HG03439 (cell line): ENCODE data around the gene CYP3A5.
"Not testable (repeated sequence)": the region's sequence is repeated elsewhere in the genome, so short reads cannot be mapped to it uniquely, and the experiment has no call there.

Experiments
- ATAC-seq: cut with Tn5 transposase; IDR thresholded peaks from one replicate; pipeline ENCODE4 v1.9.1; 2021; ENCODE audit warnings: mild to moderate bottlenecking, moderate library complexity; ENCODE audit not compliant: unreplicated experiment

CYP3A5 gene

DNA sequence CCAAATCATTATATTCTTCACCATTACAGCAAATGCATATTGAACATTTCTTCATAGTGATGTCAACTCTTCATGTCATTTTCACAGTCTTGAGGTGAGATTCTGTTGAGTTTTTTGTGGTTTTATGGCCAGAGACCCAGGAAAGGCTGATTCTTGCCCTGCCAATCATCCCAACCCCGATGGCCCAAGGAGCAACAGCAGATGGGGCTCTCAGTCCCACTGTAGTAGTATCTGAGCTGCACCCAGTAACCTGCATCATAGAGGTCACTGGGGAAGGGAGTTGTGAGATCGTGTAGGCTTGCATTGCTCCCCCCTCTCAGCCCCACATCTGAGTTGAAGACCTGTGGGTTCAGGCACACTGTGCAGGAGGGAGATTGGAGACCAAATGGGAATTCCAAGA, 36.3 kb downstream of the CYP3A5 start:
- ATAC-seq = no peak

DNA sequence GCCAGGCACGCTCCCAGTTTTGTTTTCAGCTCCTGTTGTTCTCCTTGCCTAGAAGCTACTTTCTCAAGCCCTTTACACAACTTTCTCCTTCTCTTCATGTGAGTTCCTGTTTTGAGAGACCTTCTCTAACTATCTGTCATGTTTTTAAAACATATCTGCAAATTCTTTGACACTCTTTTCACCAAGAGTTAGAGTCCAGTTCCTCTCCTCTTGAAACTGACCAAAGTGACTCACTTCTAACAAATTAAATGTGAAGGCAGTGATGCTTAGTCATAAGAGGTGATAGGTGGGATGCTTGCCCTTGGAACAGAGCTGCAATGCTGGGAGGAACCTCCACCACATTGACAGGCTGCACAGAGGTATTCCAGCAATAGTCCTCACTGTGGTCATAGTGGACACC, 37.8 kb downstream of the CYP3A5 start:
- no peak for ATAC-seq

DNA sequence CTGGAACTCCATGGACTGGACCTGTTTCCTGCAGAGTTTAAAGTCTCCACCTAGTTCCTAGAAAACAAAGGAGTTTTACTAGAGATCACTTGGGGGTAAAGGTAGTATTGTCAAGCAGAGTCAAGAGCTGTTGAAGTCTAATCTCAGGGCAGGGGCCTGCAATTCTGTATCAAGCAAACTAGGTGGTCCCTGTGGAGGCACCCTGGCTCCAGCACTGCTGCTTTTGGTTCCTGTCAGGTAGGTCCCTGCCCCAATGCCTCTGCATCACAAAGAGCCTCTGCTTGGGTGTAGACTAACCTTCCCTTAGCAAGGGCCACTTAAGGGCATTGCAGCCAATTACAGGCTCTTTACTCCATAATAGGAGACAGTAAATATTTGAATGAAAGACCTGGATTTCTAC, 40.5 kb downstream of the CYP3A5 start:
- no peak for ATAC-seq

DNA sequence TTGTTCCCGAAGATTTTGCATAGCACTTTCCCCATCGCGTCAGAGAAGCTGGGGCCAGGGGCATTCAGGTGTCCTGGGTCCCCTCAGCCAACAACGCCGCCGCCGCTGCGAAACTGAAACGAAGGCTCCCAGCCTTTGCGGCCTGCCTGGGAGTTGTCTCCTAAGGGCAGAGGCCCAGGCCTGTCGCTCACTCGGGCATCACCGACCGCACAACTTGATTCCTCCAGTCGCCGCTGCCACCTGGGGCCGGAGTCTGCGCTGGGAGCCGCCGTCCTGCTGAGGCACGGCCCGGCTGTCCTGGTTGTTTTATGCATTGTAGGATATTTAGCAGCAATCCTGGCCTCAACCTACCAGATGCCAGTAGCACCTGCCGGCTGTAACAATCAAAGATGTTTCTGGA, 41.1 kb downstream of the CYP3A5 start:
- ATAC-seq = no peak

GRCh38 chr7:99637414-99637813, 42.4 kb downstream of the CYP3A5 start:
- ATAC-seq = not testable (repeated sequence)

- no peak for ATAC-seq
Observed at GRCh38 chr7:99631295-99632109, 48.3 kb downstream of the CYP3A5 start.

GRCh38 chr7:99629643-99630042, 50.2 kb downstream of the CYP3A5 start:
- ATAC-seq = no peak

DNA sequence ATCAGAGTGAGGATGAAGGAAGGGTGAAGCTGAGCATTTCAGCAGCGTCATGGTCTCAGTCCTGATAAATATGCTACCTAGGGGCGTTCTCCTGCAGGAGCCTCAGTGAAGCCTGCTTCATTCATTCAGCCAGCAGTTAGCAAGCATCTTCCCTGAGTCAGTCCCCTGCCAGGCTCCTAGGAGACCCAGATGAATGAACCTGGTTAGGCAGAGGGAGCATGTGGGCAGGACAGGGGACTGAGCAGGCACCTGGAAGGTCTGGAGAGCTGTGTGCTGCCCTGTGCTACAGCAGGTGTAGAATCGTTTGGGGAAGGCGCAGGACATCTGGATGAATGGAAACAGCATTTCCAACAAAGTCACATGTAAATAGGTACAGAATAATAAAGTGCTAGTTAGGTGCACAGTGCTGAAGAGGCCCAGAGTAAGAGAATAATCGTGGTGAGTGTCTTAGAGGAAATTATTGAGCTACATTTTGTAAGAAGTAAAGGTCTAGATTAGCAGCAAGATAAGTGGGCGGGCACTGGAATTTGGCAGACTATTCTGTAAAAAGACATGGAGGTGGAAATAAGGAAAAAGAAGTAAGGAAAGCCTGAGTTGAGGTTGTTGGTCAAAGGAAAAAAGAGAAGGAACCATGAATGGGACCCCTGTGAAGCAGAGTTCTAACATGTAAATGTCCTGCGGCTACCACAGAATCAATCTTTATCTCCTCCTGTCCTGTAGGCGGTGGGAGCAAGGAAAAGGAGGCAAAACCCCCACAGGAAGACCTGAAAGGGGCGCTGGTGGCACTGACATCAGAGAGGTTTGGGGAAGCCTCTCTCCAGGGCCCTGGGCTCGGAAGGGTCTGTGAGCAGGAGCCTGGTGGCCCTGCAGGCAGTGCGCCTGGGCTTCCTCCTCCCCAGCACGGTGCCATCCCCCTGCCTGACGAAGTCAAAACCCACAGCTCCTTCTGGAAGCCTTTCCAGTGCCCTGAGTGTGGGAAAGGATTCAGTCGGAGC, 51.0 kb downstream of the CYP3A5 start:
- no peak for ATAC-seq

GRCh38 chr7:99627513-99627912, 52.3 kb downstream of the CYP3A5 start:
- ATAC-seq = no peak

GRCh38 chr7:99626661-99627060, 53.1 kb downstream of the CYP3A5 start:
- no peak for ATAC-seq

- ATAC-seq = no peak
Observed at GRCh38 chr7:99625961-99626360, 53.8 kb downstream of the CYP3A5 start.

DNA sequence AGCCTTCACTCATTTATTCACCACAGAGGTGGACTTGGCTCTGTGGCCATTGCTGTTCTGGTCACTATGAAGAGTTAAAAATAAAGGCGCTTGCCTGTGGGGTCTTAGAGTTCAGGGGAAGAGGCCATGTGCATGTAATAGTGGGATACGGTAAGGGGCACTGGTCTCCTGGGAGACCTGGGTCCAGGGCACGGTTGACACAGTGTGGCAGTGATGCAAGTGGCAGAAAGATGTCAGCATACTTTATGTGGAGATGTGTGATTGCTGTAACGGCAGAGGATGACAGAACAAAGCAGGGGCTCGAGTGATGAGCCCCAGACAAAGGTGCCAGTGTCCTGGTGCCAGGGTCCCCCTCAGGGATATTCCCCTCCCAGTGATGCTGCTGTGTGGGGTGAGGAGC, 54.5 kb downstream of the CYP3A5 start:
- ATAC-seq = no peak

DNA sequence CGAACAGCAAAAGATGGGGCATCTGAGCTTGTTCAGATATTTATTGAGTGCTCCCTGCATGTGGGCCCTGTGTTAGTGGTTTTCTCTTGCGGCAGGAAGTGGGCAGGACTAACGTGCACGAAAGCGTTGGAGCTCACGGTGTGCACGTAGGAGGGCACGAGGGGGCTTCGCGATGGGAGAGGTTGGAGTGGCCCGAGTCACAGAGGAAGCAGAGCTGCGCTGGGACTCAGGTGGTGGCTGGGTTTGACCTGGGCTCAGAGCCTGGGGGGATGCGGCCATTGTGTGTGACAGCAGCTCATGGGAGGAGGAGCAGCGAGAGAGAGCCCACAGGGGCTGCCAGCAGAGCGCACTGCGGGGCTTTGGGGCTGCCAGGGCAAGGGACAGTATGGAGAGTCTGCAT, 55.3 kb downstream of the CYP3A5 start:
- no peak for ATAC-seq

DNA sequence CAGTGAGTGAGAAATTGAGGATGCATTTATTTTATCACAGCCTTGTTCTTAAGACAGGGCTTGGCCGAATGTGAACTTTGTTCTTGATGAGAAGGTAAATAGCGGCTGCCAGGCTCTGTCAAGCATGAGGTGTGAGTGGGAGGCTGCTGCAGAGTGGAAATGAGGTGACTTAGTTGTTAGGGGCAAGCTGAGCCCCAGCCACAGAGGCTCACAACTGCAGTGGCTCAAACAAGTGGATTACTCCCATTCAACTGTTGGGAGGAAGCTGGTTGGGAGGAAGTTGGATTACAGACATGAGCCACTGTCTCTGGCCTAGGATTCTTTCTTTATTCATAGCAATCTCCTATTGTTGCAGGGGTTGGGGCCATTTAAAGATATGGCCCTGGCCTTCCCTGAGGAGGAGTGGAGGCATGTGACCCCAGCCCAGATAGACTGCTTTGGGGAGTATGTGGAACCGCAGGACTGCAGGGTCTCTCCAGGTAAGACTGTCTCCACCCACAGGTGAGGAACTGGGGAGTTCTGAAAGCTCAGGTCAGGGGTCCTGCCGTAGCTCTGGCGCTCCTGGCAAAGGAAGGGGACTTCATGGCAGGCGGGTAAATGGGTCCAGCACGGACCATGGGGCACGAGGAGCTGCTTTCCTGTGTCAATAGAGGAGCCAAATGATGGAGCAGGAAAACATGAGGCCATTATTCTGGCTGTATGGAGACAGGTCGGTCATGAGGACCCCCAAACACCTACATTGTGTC, 55.9 kb downstream of the CYP3A5 start:
- ATAC-seq = no peak

DNA sequence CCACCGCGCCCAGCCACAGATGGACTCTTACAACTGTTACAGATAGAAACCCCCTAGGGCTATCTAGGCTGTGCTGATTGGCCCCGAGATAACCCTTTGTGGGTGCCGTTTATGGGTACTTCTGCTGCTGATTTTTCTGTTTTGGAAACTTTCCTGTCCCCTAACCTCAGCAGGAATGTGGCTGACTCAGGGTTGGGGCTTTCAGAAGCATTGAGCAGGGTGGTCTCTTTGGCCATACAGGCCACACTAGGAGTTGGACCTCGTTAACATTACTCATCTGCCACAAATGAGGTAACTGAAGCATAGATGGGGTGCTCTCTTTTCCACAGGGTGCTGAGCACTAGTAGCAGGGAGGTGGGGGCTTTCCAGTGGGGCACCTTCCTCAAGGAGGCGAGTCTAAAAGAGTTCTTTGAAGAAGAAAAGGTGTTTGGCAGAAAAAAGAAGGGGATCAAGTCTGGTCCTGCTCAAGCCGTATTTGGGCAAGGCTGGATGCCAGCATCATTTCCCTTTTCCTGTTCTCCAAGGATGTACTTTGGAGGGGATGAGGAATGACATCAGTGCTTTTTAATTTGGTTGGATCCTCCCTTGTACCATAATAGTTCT, 56.6 kb downstream of the CYP3A5 start:
- no peak for ATAC-seq

- ATAC-seq = no peak
Observed at GRCh38 chr7:99622596-99622995, 57.2 kb downstream of the CYP3A5 start.

DNA sequence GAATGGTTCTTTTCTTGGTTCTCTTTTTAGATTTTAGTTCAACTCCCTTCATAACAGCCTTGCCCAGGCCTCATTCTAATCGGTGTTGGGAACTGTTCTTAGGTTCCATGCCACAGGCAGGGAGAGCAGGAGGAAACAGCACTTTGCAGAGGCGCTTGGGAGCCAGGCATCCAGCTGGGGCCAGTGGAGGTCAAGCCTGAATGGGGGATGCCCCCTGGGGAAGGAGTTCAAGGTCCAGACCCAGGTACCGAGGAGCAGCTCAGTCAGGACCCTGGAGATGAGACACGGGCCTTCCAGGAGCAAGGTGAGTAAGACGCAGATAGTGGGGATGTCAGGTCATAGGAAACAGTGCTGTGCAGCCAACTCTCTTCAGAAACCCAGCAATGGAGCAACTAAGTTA, 58.5 kb downstream of the CYP3A5 start:
- ATAC-seq = no peak

GRCh38 chr7:99619571-99620130, 60.1 kb downstream of the CYP3A5 start:
- ATAC-seq = no peak

GRCh38 chr7:99618726-99619125, 61.1 kb downstream of the CYP3A5 start:
- ATAC-seq = no peak

DNA sequence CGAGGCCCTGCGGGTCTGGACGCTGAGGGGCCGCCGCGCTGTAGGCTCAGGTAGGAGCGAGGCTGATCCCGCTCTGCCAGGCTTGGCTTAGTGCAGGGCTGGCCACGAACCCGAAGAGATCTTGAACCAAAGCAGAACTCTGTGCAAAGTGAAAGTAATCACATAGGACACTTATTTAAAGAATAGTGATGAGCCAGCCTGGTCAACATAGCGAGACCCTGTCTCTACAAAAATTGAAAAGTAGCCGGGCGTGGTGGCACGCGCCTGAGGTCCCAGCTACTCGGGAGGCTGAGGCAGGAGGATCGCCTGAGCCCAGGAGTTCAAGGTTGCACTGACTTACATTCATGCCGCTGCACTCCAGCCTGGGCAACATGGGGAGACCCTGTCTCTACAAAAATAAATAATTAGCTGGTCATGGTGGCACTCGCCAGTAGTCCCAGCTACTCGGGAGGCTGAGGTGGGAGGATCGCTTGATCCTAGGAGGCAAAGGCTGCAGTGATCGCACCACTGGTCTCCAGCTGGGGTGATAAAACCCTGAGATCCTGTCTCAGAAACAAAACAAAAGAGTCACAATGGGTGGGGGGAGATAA, 62.5 kb downstream of the CYP3A5 start:
- no peak for ATAC-seq
